HG03097 (cell line): Measurements from ENCODE around the gene FRY.

Source experiments
- ATAC-seq: cut with Tn5 transposase; IDR thresholded peaks from one replicate; pipeline ENCODE4 v1.9.1; 2021; ENCODE audit not compliant: unreplicated experiment, low FRiP score

Gene FRY

DNA sequence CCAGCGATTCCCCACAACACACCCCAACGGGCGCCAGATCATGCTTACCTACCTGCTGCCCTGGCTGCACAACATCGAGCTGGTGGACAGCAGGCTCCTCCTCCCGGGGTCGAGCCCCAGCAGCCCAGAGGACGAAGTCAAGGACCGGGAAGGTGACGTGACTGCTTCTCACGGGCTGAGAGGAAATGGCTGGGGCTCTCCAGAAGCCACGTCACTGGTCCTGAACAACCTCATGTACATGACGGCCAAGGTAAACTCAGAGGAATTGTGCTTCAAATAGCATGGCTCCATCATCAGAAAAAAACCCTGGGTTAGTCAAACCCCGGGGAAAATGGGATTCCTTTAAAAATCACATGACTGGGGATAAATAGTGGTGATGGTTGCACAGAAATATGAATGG, 177.3 kb downstream of the FRY start:
- ATAC-seq = no peak

- no peak for ATAC-seq
These were observed 178.1 kb downstream of the FRY start for GRCh38 chr13:32209652-32210051.

- no peak for ATAC-seq
These were observed 178.5 kb downstream of the FRY start for GRCh38 chr13:32210101-32210500.

GRCh38 chr13:32211813-32212212, 180.2 kb downstream of the FRY start:
- ATAC-seq = no peak

- ATAC-seq = no peak
These were observed 180.8 kb downstream of the FRY start for GRCh38 chr13:32212421-32212820.

DNA sequence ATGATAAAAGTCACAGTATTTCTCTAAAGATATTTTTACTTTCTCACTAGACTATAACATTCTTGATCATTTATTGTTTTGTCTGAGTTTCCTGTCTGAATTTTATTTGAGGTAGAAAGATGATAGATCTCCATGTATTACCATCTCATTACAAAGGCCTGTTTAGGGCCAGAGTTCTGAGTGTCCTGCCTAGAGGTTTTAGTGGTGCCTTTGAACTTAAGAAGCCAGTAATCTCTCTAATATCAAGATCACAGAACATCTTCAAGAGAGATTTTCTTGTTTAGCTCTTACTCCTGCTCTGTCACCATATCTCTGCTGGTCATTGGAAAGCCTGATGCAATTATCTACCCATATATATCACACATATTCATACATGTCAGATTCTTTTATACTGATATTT, 182.1 kb downstream of the FRY start:
- no peak for ATAC-seq

DNA sequence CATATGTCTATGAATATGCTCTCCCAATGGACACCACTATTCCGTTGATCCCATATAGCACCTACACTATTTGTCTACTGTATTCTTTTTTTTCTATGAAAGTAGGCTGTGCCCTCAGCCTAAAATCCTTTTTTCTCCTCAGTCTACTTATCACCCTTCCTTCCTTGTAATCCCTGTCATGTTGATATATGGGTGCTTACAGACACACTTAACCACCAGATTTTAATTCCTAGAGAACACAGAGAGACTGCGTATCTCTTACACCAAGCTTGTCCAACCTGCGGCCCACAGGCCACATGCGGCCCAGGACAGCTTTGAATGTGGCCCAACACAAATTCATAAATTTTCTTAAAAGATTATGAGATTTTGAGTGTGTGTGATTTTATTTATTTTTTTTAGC, 182.5 kb downstream of the FRY start:
- no peak for ATAC-seq

DNA sequence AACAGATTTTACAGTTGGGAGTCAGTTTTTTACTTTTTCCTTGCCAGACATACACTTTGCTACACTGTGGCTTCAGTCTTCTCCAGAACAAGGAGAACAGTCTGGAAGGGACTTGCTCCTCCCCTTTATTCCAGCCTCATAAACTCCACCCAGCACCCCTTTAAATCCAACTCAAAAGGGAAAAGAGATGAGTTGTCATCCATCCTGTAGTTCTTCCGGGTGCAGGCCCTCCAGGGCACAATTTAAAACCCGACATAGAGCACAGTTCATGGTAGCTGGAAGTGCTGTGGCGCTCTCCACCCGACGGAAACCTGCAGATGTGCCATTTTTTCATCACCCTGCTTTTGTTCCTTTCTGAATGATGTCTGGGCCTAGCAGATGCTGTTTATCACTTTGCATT, 184.7 kb downstream of the FRY start:
- ATAC-seq = no peak

DNA sequence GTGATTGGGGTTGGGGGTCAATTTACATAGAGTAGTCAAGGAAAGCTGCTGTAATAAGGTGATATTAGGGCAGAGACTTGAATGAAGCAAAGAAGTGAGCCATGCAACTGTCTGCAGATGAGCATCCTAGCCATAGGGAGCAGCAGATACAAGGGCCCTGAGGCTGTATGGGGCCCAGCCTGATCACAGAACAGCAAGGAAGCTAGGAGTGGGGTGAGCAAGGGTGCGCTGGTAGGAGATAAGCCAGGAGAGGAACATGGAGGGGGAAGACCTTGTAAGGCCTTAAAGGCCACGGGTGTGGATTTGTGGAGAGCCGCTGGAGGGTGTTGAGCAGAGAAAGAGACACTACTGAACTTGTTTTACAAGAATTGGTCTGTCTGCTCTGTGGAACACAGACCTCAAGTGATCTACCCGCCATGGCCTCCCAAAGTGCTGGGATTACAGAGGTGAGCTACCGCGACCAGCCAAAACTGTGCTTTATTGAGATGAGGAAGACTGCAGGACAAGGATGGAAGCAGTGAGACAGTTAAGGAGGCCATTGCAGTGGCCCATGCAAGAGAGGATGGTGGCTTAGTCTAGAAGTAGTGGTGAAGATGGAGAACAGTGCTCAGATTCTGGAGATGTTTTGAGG, 190.6 kb downstream of the FRY start:
- ATAC-seq = no peak

DNA sequence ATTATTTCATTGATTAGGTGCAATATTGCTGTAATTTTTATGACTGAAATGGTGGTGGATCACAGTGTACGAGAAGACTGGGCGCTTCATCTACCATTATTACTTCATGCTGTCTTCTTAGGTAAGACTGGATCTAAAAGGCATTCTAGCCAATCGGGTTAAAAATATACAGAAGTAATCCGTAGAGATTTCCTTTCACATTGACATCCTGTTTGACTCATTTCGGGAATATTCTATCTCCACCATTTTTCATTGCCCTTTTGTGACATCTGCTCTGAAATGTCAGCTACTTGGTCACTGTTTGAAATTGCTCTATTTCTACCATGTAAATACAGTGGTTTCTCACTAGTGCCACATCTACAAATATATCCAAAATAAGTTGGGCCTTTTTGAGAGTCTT, 193.3 kb downstream of the FRY start:
- no peak for ATAC-seq

GRCh38 chr13:32225481-32225931, 193.9 kb downstream of the FRY start:
- no peak for ATAC-seq

DNA sequence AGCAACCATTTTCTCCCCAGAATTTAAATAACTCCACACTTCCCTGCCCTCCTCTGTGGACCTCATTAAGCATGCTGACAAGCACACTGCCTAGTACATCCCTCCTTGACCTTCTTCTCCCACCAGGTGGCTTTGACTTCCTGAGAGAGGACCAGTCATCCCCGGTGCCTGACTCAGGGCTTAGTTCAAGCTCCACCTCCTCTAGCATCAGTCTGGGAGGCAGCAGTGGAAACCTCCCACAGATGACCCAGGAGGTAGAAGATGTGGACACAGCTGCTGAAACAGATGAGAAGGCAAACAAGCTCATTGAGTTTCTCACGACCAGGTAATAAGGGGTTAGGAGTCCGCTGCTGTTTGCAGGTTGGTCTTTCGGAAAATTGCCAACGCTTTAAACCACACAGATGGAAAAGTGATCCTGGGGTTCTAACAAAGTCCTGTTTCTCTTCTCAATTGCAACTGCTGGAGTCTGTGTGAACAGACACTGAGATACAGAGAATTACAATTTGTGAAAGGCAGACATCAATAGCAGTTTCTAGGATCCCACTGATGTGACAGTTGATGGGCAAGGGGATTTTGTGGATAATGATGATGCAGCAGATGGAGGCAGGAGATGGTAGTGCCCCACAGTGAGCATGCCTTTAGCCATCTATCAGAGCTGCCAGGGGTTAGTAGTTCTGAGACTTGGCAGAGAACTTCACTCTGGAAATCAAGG, 196.9 kb downstream of the FRY start:
- no peak for ATAC-seq

DNA sequence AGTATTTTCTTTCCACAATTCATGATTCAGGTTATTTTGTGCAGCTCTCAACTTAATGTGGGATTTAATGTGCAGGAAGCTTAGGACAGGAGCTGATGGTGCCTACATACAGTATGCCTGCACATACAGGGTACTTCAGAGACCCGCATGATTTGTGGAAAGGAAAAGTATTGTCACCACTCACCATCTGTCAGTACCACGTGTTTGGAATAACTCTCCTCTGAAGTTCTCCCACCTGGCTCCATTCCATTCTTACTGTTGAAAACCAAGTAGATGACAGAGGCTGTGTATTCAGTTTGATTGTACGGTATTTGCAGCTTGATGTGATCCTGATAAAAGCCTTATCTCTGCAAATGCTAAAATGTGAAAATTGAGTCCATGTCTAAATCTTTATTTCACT, 197.9 kb downstream of the FRY start:
- no peak for ATAC-seq

- no peak for ATAC-seq
These were observed 200.7 kb downstream of the FRY start for GRCh38 chr13:32232263-32232662.

GRCh38 chr13:32233062-32233461, 201.5 kb downstream of the FRY start:
- no peak for ATAC-seq

DNA sequence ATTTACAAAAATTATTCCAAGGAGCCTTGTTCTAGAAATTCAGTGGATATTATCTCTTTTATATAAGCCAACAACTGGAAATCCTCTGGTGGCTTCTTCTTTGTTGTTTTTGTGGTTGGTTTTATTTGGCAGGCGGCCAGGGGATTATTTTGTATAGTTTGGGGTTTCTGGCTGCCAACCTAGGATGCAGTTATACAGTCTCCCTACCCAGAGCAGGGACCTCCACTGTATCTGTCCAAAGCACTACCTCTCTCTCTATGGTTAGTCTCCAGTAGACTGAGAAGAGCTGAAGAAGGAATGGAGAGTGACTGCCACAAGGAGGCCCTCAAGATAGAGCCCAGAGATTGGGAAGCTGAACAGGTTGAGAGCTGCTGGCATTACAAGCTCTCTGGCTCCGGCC, 203.3 kb downstream of the FRY start:
- ATAC-seq = no peak

DNA sequence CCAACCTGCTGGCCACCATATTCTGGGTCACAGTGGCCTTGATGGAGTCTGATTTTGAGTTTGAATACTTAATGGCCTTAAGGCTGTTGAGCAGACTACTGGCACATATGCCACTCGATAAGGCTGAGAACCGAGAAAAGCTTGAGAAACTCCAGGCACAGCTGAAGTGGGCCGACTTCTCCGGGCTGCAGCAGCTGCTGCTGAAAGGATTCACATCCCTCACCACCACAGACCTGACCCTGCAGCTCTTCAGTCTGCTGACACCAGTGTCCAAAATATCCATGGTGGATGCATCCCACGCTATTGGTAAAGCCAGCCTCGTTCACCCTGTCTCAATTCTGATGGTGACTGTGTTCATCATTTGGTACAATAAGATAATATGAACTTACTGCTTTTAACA, 206.1 kb downstream of the FRY start:
- no peak for ATAC-seq

DNA sequence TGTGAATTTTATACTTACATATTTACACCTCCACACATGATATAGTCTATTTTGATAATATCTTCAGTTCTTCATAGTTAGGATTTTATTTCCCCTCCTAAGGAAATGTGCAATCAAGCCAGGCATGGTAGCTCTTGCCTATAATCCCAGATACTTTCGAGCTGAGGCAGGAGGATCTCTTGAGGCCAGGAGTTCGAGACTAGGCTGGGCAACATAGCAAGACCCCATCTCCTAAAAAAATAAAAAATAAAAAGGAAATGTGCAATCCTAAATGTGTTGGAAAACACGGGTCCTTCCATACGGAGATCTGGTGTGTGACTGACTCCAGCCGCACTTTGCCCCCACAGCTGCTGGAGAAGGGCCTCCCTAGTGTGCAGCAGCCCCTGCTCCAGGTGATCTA, 212.1 kb downstream of the FRY start:
- ATAC-seq = no peak

DNA sequence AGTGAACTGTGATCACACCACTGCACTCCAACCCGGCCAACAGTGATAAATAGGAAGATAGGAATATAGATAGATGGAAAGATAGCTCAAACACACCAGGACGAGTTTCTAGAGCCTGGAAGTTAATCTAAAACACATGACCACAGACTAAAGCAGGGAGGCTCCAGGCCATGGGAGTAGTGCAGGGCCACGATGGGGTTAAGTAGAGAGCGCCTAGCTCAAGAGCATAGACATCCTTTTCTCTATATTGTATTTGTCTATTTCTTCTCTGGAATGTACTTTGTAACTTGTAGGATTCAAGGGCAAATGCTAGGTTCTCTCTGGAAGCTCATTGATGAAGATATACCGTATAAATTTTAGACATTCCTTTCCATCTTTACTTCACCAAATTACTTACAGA, 214.0 kb downstream of the FRY start:
- no peak for ATAC-seq

GRCh38 chr13:32246468-32246867, 214.9 kb downstream of the FRY start:
- ATAC-seq = peak; percentile 65

GRCh38 chr13:32247887-32248286, 216.3 kb downstream of the FRY start:
- no peak for ATAC-seq

- ATAC-seq = no peak
These were observed 217.2 kb downstream of the FRY start for GRCh38 chr13:32248801-32249200.
